ENCODE data around the gene FSHB.

- TF ChIP-seq MEF2D (tag; conservative IDR thresholded peaks at IDR 0.05; ENCODE audit: low read depth) (no peak), HCFC1 (IDR thresholded peaks at IDR 0.05; ENCODE audit: low read depth, low read length) (no peak), ZNF324 (CRISPR knock-in tag; IDR thresholded peaks at IDR 0.05) (no peak), PURB (CRISPR knock-in tag; IDR thresholded peaks at IDR 0.05; ENCODE audit: low read depth) (no peak), TARDBP (IDR thresholded peaks at IDR 0.05) (no peak), POLR2AphosphoS5 (IDR thresholded peaks at IDR 0.05; ENCODE audit: control insufficient read depth, insufficient read depth, low read depth, low read length) (no peak), USF2 (CRISPR knock-in tag; IDR thresholded peaks at IDR 0.05) (no peak)
- TF ChIP-seq, protein P1, sequence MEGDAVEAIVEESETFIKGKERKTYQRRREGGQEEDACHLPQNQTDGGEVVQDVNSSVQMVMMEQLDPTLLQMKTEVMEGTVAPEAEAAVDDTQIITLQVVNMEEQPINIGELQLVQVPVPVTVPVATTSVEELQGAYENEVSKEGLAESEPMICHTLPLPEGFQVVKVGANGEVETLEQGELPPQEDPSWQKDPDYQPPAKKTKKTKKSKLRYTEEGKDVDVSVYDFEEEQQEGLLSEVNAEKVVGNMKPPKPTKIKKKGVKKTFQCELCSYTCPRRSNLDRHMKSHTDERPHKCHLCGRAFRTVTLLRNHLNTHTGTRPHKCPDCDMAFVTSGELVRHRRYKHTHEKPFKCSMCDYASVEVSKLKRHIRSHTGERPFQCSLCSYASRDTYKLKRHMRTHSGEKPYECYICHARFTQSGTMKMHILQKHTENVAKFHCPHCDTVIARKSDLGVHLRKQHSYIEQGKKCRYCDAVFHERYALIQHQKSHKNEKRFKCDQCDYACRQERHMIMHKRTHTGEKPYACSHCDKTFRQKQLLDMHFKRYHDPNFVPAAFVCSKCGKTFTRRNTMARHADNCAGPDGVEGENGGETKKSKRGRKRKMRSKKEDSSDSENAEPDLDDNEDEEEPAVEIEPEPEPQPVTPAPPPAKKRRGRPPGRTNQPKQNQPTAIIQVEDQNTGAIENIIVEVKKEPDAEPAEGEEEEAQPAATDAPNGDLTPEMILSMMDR (IDR thresholded peaks at IDR 0.05 in 2 of 3, conservative IDR thresholded peaks at IDR 0.05 in 1 of 3; ENCODE audit: insufficient read depth in 2 of 3, low read depth in 1 of 3, low read length in 3 of 3), result no peak
Observed at GRCh38 chr11:30228323-30228884, 2.4 kb upstream of the FSHB start.
